Activated CD4-positive, alpha-beta T cell treated with anti-CD3 and anti-CD28 coated beads, Interleukin-2, amount 10 ng/mL, durations not matched to agents 24 days and 14 days (primary cell): ENCODE measurements around the gene ZNF197. TPM values are rescaled to one million over a fixed set of nuclear protein-coding genes. Genes with fewer than 3 reads are reported as not detected.
"Not testable (repeated sequence)": the region's sequence is repeated elsewhere in the genome, so short reads cannot be mapped to it uniquely, and the experiment has no call there.

Source experiments
- DNase-seq: peaks from one replicate; pipeline ENCODE4 v3.0.0; 2022
- H3K27ac Mint-ChIP-seq: one replicate; pipeline ENCODE4 v1.8.0; 2022; ENCODE audit warnings: mild to moderate bottlenecking, mixed read lengths
- H3K27me3 Mint-ChIP-seq: one replicate; pipeline ENCODE4 v1.8.0; 2022; ENCODE audit warnings: mixed read lengths
- H3K36me3 Mint-ChIP-seq: one replicate; pipeline ENCODE4 v1.8.0; 2022; ENCODE audit warnings: low read depth, mild to moderate bottlenecking, mixed read lengths
- H3K4me1 Mint-ChIP-seq: one replicate; pipeline ENCODE4 v1.8.0; 2021; ENCODE audit warnings: mixed read lengths
- H3K4me3 Mint-ChIP-seq: one replicate; pipeline ENCODE4 v1.8.0; 2022; ENCODE audit warnings: mild to moderate bottlenecking, moderate library complexity, mixed read lengths
- H3K9me3 Mint-ChIP-seq: one replicate; pipeline ENCODE4 v1.8.0; 2021; ENCODE audit warnings: mixed read lengths
- intact Hi-C: fragments of 100-400 bp; cut with micrococcal nuclease; formaldehyde crosslinking; loops from one replicate; pipeline ENCODE4 v1.15.1; 2023
- total RNA-seq: library from RNA; stranded (reverse); gene quantifications from 2 replicates; pipeline ENCODE4 v1.2.3, GENCODE V29; 2022

Gene ZNF197
- total RNA-seq, 1 donor from 2014 or later = 10.7 TPM

- Mint-ChIP-seq H3K4me3 (no peak overlapping the region), H3K36me3 (peaks cover 77% of the 10 kb centered on the region), H3K4me1 (no peaks in the 10 kb centered on the region), H3K27ac (no peak overlapping the region), H3K27me3 (no peaks in the 10 kb centered on the region), H3K9me3 (peaks cover 48% of the 10 kb centered on the region)
- intact Hi-C loops = no loop called here
- no peak for DNase-seq
These were observed 17.5 kb downstream of the ZNF197 start for GRCh38 chr3:44642337-44642736.

GRCh38 chr3:44643024-44643423, 18.2 kb downstream of the ZNF197 start:
- no peaks in the 10 kb centered on the region for H3K27me3 Mint-ChIP-seq
- H3K9me3 Mint-ChIP-seq = peaks cover 47% of the 10 kb centered on the region
- DNase-seq = no peak
- H3K27ac Mint-ChIP-seq = no peak overlapping the region
- H3K36me3 Mint-ChIP-seq = peaks cover 76% of the 10 kb centered on the region
- intact Hi-C loops = no loop called here
- H3K4me3 Mint-ChIP-seq = no peak overlapping the region
- H3K4me1 Mint-ChIP-seq = peaks cover 1% of the 10 kb centered on the region

GRCh38 chr3:44647771-44648170, 22.9 kb downstream of the ZNF197 start:
- Mint-ChIP-seq H3K27me3 (no peaks in the 10 kb centered on the region), H3K9me3 (peaks cover 25% of the 10 kb centered on the region), H3K4me1 (peaks cover 5% of the 10 kb centered on the region), H3K36me3 (peaks cover 54% of the 10 kb centered on the region), H3K4me3 (peak overlapping the region; percentile 85), H3K27ac (no peak overlapping the region)
- intact Hi-C loops = loop anchor here (2.0 kb wide), 1 partner anchor 23 kb away; the partner anchor contains the start of gene ZNF197
- DNase-seq = no peak

GRCh38 chr3:44648564-44649229, 23.9 kb downstream of the ZNF197 start, which contains the start of gene ZNF35:
Gene ZNF35, plus strand, starts transcription at chr3:44648732. Its CDS starts 2,336 bp downstream, at chr3:44651068.
- intact Hi-C loops = loop anchor here (2.0 kb wide), 1 partner anchor 24 kb away; the partner anchor contains the start of gene ZNF197
- peaks cover 52% of the 10 kb centered on the region for H3K36me3 Mint-ChIP-seq
- H3K4me1 Mint-ChIP-seq = peaks cover 5% of the 10 kb centered on the region
- peak; percentile 76 for DNase-seq
- H3K27ac Mint-ChIP-seq = peak within 1 kb of the TSS; percentile 58
- peak within 1 kb of the TSS; percentile 85 for H3K4me3 Mint-ChIP-seq
- H3K9me3 Mint-ChIP-seq = peaks cover 28% of the 10 kb centered on the region
- no peaks in the 10 kb centered on the region for H3K27me3 Mint-ChIP-seq

- no peak for DNase-seq
- intact Hi-C loops = loop anchor here (2.0 kb wide), 1 partner anchor 25 kb away; the partner anchor contains the start of gene ZNF197
- Mint-ChIP-seq H3K4me3 (no peak overlapping the region), H3K27me3 (no peaks in the 10 kb centered on the region), H3K27ac (no peak overlapping the region), H3K9me3 (peaks cover 35% of the 10 kb centered on the region), H3K36me3 (peaks cover 54% of the 10 kb centered on the region), H3K4me1 (peaks cover 5% of the 10 kb centered on the region)
These were observed 24.9 kb downstream of the ZNF197 start for GRCh38 chr3:44649709-44650108.

GRCh38 chr3:44654039-44654438, 29.2 kb downstream of the ZNF197 start:
- intact Hi-C loops = no loop called here
- peaks cover 2% of the 10 kb centered on the region for H3K4me1 Mint-ChIP-seq
- H3K36me3 Mint-ChIP-seq = peaks cover 60% of the 10 kb centered on the region
- H3K27me3 Mint-ChIP-seq = no peaks in the 10 kb centered on the region
- no peak overlapping the region for H3K4me3 Mint-ChIP-seq
- no peak overlapping the region for H3K27ac Mint-ChIP-seq
- H3K9me3 Mint-ChIP-seq = peaks cover 38% of the 10 kb centered on the region
- no peak for DNase-seq

GRCh38 chr3:44659015-44659414, 34.2 kb downstream of the ZNF197 start:
- peaks cover 46% of the 10 kb centered on the region for H3K9me3 Mint-ChIP-seq

GRCh38 chr3:44659434-44659833, 34.6 kb downstream of the ZNF197 start:
- Mint-ChIP-seq H3K4me3 (no peak overlapping the region), H3K27ac (no peak overlapping the region), H3K9me3 (peaks cover 46% of the 10 kb centered on the region), H3K36me3 (peaks cover 47% of the 10 kb centered on the region), H3K27me3 (no peaks in the 10 kb centered on the region), H3K4me1 (no peaks in the 10 kb centered on the region)
- intact Hi-C loops = no loop called here
- DNase-seq = no peak

More at GRCh38 chr3:44659015-44659414, 34.2 kb downstream of the ZNF197 start:
- Mint-ChIP-seq H3K4me3 (no peak overlapping the region), H3K27ac (no peak overlapping the region), H3K4me1 (no peaks in the 10 kb centered on the region), H3K36me3 (peaks cover 51% of the 10 kb centered on the region), H3K27me3 (no peaks in the 10 kb centered on the region)
- intact Hi-C loops = no loop called here
- DNase-seq = no peak

- no peaks in the 10 kb centered on the region for H3K4me1 Mint-ChIP-seq
- no peak overlapping the region for H3K27ac Mint-ChIP-seq
- H3K4me3 Mint-ChIP-seq = no peak overlapping the region
- H3K27me3 Mint-ChIP-seq = no peaks in the 10 kb centered on the region
- intact Hi-C loops = no loop called here
- H3K36me3 Mint-ChIP-seq = peaks cover 41% of the 10 kb centered on the region
- H3K9me3 Mint-ChIP-seq = peaks cover 50% of the 10 kb centered on the region
- no peak for DNase-seq
These were observed 36.4 kb downstream of the ZNF197 start for GRCh38 chr3:44661189-44661588.

GRCh38 chr3:44665173-44665572, 40.3 kb downstream of the ZNF197 start:
- intact Hi-C loops = no loop called here
- Mint-ChIP-seq H3K4me1 (no peaks in the 10 kb centered on the region), H3K36me3 (peaks cover 9% of the 10 kb centered on the region), H3K4me3 (no peak overlapping the region), H3K27me3 (no peaks in the 10 kb centered on the region), H3K27ac (no peak overlapping the region), H3K9me3 (peaks cover 44% of the 10 kb centered on the region)
- no peak for DNase-seq

- Mint-ChIP-seq H3K4me3 (no peak overlapping the region), H3K4me1 (no peaks in the 10 kb centered on the region), H3K9me3 (peaks cover 44% of the 10 kb centered on the region), H3K27ac (no peak overlapping the region), H3K27me3 (no peaks in the 10 kb centered on the region), H3K36me3 (peaks cover 5% of the 10 kb centered on the region)
- intact Hi-C loops = no loop called here
- no peak for DNase-seq
These were observed 41.5 kb downstream of the ZNF197 start for GRCh38 chr3:44666346-44666745.

GRCh38 chr3:44669760-44670159, 44.9 kb downstream of the ZNF197 start:
- no peak overlapping the region for H3K27ac Mint-ChIP-seq
- H3K27me3 Mint-ChIP-seq = no peaks in the 10 kb centered on the region
- no peak for DNase-seq
- H3K36me3 Mint-ChIP-seq = no peaks in the 10 kb centered on the region
- peaks cover 38% of the 10 kb centered on the region for H3K9me3 Mint-ChIP-seq
- no peak overlapping the region for H3K4me3 Mint-ChIP-seq
- H3K4me1 Mint-ChIP-seq = no peaks in the 10 kb centered on the region
- intact Hi-C loops = no loop called here

GRCh38 chr3:44673466-44673865, 48.6 kb downstream of the ZNF197 start:
- H3K36me3 Mint-ChIP-seq, H3K4me1 Mint-ChIP-seq, H3K4me3 Mint-ChIP-seq, H3K27ac Mint-ChIP-seq, intact Hi-C loops, DNase-seq, H3K27me3 Mint-ChIP-seq: not testable (repeated sequence)
- H3K9me3 Mint-ChIP-seq = peaks cover 18% of the 10 kb centered on the region

- H3K27ac Mint-ChIP-seq = no peak overlapping the region
- H3K27me3 Mint-ChIP-seq = no peaks in the 10 kb centered on the region
- DNase-seq = no peak
- intact Hi-C loops = no loop called here
- no peak overlapping the region for H3K4me3 Mint-ChIP-seq
- H3K9me3 Mint-ChIP-seq = peaks cover 23% of the 10 kb centered on the region
- no peaks in the 10 kb centered on the region for H3K4me1 Mint-ChIP-seq
- H3K36me3 Mint-ChIP-seq = no peaks in the 10 kb centered on the region
These were observed 49.4 kb downstream of the ZNF197 start for GRCh38 chr3:44674211-44674610.
